Measurements from ENCODE around the gene ABRACL.

The ABRACL gene

DNA sequence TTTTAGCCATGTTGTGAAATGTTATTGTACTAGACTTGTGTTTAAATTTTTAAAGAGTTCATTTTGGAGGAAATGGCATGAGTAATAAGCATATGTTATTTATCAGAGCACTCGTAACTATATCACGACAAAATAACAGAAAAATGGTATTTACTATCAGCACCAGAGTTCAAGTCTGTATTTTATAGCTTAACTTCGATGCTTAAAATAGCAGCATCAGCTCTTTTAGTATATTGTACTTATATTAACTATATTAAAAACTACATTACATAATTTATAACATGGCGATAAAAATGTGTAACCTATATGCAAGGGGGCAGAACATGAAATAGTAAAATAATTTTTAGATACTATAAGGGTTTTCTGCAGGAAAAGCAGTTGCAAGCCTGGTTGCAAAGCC, 52.9 kb downstream of the ABRACL start:
- H3K4me1 ChIP-seq (ENCODE audit: control insufficient read depth, insufficient read depth, low read length, poor library complexity, severe bottlenecking): no peaks in the 10 kb centered on the region
- no CpG with 5 or more reads among the region's 4 CpGs for WGBS, 2 experiments (ENCODE audit: insufficient coverage in 2 of 2)
- H3K9me3 ChIP-seq (ENCODE audit: control insufficient read depth, low read length): no peaks in the 10 kb centered on the region
- no peaks in the 10 kb centered on the region for H3K36me3 ChIP-seq (ENCODE audit: control insufficient read depth, insufficient read depth, low read length)
- no peak overlapping the region for H3K4me3 ChIP-seq (ENCODE audit: extremely low read depth, insufficient read depth, low read length, poor library complexity, severe bottlenecking)
- no peak overlapping the region for H3K27ac ChIP-seq (ENCODE audit: low read depth, low read length, severe bottlenecking)

DNA sequence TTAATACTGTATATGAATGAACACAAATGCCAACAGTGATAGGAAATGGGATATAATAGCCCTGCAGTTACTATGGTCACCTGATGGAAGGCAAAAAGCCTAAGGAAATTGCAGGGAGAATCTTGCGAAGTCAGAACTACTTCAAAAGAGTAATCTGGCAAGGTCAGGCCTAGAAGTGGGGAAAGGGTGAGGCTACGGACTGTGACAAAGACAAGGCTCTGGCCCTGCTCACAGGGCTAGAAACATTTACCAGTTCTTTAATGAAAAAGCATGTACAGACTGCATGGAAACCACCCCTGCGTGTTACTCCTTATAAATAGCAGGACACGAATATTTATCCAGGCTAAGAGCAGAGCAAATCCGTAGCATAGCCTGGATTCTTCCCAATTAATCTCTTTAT, 53.8 kb downstream of the ABRACL start:
- WGBS, 2 experiments (ENCODE audit: insufficient coverage in 2 of 2): 83 to 85% methylated on average over 2 to 4 of the region's 5 CpGs
- Histone ChIP-seq H3K4me3 (ENCODE audit: extremely low read depth, insufficient read depth, low read length, poor library complexity, severe bottlenecking) (no peak overlapping the region), H3K36me3 (ENCODE audit: control insufficient read depth, insufficient read depth, low read length) (no peaks in the 10 kb centered on the region), H3K27ac (ENCODE audit: low read depth, low read length, severe bottlenecking) (no peak overlapping the region), H3K9me3 (ENCODE audit: control insufficient read depth, low read length) (no peaks in the 10 kb centered on the region), H3K4me1 (ENCODE audit: control insufficient read depth, insufficient read depth, low read length, poor library complexity, severe bottlenecking) (no peaks in the 10 kb centered on the region)

DNA sequence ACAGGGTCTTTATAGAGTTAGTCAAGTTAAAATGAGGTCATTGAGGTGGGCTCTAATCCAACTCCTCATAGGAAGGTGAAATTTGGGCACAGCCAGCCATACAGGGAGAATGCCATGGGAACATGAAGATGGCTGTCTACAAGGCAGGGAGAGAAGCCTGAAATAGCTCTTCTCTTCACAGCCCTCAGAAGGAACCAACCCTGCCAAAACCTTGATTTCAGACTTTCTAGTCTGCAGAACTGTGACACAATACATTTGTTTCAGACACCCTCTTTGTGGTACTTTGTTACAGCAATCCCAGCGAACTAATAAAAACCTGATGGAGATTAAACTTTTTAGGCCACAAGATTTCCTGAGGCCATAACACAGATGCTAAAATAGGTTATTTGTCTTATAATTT, 63.3 kb downstream of the ABRACL start:
- Histone ChIP-seq H3K4me3 (ENCODE audit: extremely low read depth, insufficient read depth, low read length, poor library complexity, severe bottlenecking) (no peak overlapping the region), H3K36me3 (ENCODE audit: control insufficient read depth, insufficient read depth, low read length) (no peaks in the 10 kb centered on the region), H3K4me1 (ENCODE audit: control insufficient read depth, insufficient read depth, low read length, poor library complexity, severe bottlenecking) (no peaks in the 10 kb centered on the region), H3K27ac (ENCODE audit: low read depth, low read length, severe bottlenecking) (no peak overlapping the region), H3K9me3 (ENCODE audit: control insufficient read depth, low read length) (no peaks in the 10 kb centered on the region)
- 100% methylated on average over 1 of the region's 1 CpG; no CpG with 5 or more reads in 1 of the 2 experiments for WGBS, 2 experiments (ENCODE audit: insufficient coverage in 2 of 2)
